HEK293 (cell line): ENCODE measurements around the gene XPNPEP2.

Experiments
- CTCF ChIA-PET: fragments of 350-600 bp; formaldehyde crosslinking; extraction: SDS; loops from one replicate; lab custom pipeline; 2021; ENCODE audit warnings: antibody characterized with exemption; lab: Yijun Ruan, JAX
- POLR2A ChIA-PET: fragments of 300-600 bp; formaldehyde crosslinking; extraction: SDS; loops from one replicate; lab custom pipeline; 2020; ENCODE audit warnings: antibody characterized with exemption, inconsistent platforms; lab: Yijun Ruan, JAX
- H3K27ac ChIP-seq: fragments of 200-500 bp; sonication (Bioruptor generic); 2 replicates; pipeline ENCODE4 v1.5.1; 2014; ENCODE audit warnings: low read depth, low read length, control low read depth, inconsistent platforms; ENCODE audit errors: extremely low read depth
- H3K36me3 ChIP-seq, 2 experiments: fragments of 200-500 bp in 1 of 2; sonication (Bioruptor generic) in 1 of 2; 1 replicate in 1 of 2; 2 replicates in 1 of 2; pipeline ENCODE4 v1.5.1; 2014 to 2017; ENCODE audit warnings: inconsistent platforms in 2 of 2, low read length in 2 of 2; ENCODE audit not compliant: control insufficient read depth in 2 of 2, insufficient read depth in 1 of 2
- H3K4me1 ChIP-seq: fragments of 200-500 bp; sonication (Bioruptor generic); 2 replicates; pipeline ENCODE4 v1.5.1; 2014; ENCODE audit warnings: mild to moderate bottlenecking, low read length, inconsistent platforms; ENCODE audit not compliant: control insufficient read depth, insufficient read depth
- H3K4me3 ChIP-seq: 2 replicates; pipeline ENCODE4 v1.5.1; 2011; ENCODE audit warnings: low read depth, mild to moderate bottlenecking, control low read depth, low read length, moderate library complexity
- H3K9me3 ChIP-seq: fragments of 200-500 bp; sonication (Bioruptor generic); 2 replicates; pipeline ENCODE4 v1.5.1; 2014; ENCODE audit warnings: low read depth, low read length, inconsistent platforms; ENCODE audit not compliant: control insufficient read depth, insufficient read depth
- EGR2 ChIP-seq: fragments of 450-650 bp; formaldehyde crosslinking; IDR thresholded peaks from 2 replicates; pipeline ENCODE4 v1.5.1; 2016; ENCODE audit warnings: low read depth, missing biosample characterization, missing genetic modification characterization
- KLF8 ChIP-seq: fragments of 450-650 bp; formaldehyde crosslinking; IDR thresholded peaks from 2 replicates; pipeline ENCODE4 v1.5.1; 2016; ENCODE audit warnings: missing biosample characterization, missing genetic modification characterization
- PATZ1 ChIP-seq: fragments of 450-650 bp; formaldehyde crosslinking; IDR thresholded peaks from 2 replicates; pipeline ENCODE4 v1.5.1; 2016; ENCODE audit warnings: missing biosample characterization, missing genetic modification characterization
- PRDM1 ChIP-seq: fragments of 450-650 bp; formaldehyde crosslinking; IDR thresholded peaks from 2 replicates; pipeline ENCODE4; 2016; ENCODE audit warnings: missing biosample characterization, missing genetic modification characterization
- ZBTB20 ChIP-seq: fragments of 450-650 bp; formaldehyde crosslinking; IDR thresholded peaks from 2 replicates; pipeline ENCODE4 v1.5.1; 2016; ENCODE audit warnings: missing biosample characterization, missing genetic modification characterization
- ZNF488 ChIP-seq: fragments of 450-650 bp; formaldehyde crosslinking; IDR thresholded peaks from 2 replicates; pipeline ENCODE4 v1.5.1; 2016; ENCODE audit warnings: missing biosample characterization, missing genetic modification characterization
- ZNF518A ChIP-seq: fragments of 450-650 bp; formaldehyde crosslinking; conservative IDR thresholded peaks from 2 replicates; pipeline ENCODE4 v1.5.1; 2016; ENCODE audit warnings: low read depth, missing biosample characterization, missing genetic modification characterization
- ZNF529 ChIP-seq: fragments of 450-650 bp; formaldehyde crosslinking; IDR thresholded peaks from 2 replicates; pipeline ENCODE4 v1.5.1; 2017; ENCODE audit warnings: missing genetic modification characterization, missing biosample characterization; ENCODE audit not compliant: insufficient replicate concordance
- ZNF561 ChIP-seq: fragments of 450-650 bp; IDR thresholded peaks from 2 replicates; pipeline ENCODE4 v1.5.1; 2018; ENCODE audit warnings: missing biosample characterization, missing genetic modification characterization, borderline replicate concordance
- ZNF621 ChIP-seq: fragments of 450-650 bp; formaldehyde crosslinking; IDR thresholded peaks from 2 replicates; pipeline ENCODE4 v1.5.1; 2017; ENCODE audit warnings: missing biosample characterization, missing genetic modification characterization
- ZNF645 ChIP-seq: fragments of 450-650 bp; formaldehyde crosslinking; IDR thresholded peaks from 2 replicates; pipeline ENCODE4; 2016; ENCODE audit warnings: missing biosample characterization, missing genetic modification characterization
- ZNF677 ChIP-seq: fragments of 450-650 bp; IDR thresholded peaks from 2 replicates; pipeline ENCODE4 v1.5.0; 2018; ENCODE audit warnings: missing biosample characterization, mild to moderate bottlenecking, missing genetic modification characterization, moderate library complexity
- TF ChIP-seq, protein P1 (sequence below): fragments of 450-650 bp; formaldehyde crosslinking; IDR thresholded peaks from 2 replicates; pipeline ENCODE4 v1.5.1; 2016; ENCODE audit warnings: missing biosample characterization, missing genetic modification characterization
- TF ChIP-seq, protein P2 (sequence below): fragments of 450-650 bp; formaldehyde crosslinking; IDR thresholded peaks from 2 replicates; pipeline ENCODE4 v1.5.1; 2016; ENCODE audit warnings: missing biosample characterization, missing genetic modification characterization, low read depth
- TF ChIP-seq, protein P3 (sequence below): fragments of 450-650 bp; formaldehyde crosslinking; IDR thresholded peaks from 2 replicates; pipeline ENCODE4 v1.5.1; 2016; ENCODE audit warnings: missing biosample characterization, missing genetic modification characterization

XPNPEP2 gene

GRCh38 chrX:129792586-129793291, 54.0 kb downstream of the XPNPEP2 start:
- ChIA-PET CTCF (interaction anchor here (0.6 to 0.7 kb wide), 2 partner anchors 11 to 1124 kb away, joined by 3 read pairs; no protein-coding TSS in a partner anchor), POLR2A (no interaction called here)
- no peak for TF ChIP-seq ZNF561 (tag by site-specific recombination)
- no peak for TF ChIP-seq ZNF529
- TF ChIP-seq, protein P1, sequence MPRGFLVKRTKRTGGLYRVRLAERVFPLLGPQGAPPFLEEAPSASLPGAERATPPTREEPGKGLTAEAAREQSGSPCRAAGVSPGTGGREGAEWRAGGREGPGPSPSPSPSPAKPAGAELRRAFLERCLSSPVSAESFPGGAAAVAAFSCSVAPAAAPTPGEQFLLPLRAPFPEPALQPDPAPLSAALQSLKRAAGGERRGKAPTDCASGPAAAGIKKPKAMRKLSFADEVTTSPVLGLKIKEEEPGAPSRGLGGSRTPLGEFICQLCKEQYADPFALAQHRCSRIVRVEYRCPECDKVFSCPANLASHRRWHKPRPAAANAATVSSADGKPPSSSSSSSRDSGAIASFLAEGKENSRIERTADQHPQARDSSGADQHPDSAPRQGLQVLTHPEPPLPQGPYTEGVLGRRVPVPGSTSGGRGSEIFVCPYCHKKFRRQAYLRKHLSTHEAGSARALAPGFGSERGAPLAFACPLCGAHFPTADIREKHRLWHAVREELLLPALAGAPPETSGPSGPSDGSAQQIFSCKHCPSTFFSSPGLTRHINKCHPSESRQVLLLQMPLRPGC (tag by site-specific recombination) = no peak
- no peak for TF ChIP-seq ZBTB20 (tag by site-specific recombination)
- TF ChIP-seq PATZ1 (tag by site-specific recombination) = no peak
- TF ChIP-seq KLF8 (tag by site-specific recombination) = no peak
- TF ChIP-seq PRDM1 (tag by site-specific recombination) = peak; percentile 45; the same call in 1 of the 2 replicates
- no peaks in the 10 kb centered on the region for H3K9me3 ChIP-seq
- H3K36me3 ChIP-seq = no peaks in the 10 kb centered on the region
- H3K27ac ChIP-seq = no peak overlapping the region
- H3K4me1 ChIP-seq = no peaks in the 10 kb centered on the region
- H3K4me3 ChIP-seq = no peak overlapping the region

- Histone ChIP-seq H3K4me3 (no peak overlapping the region), H3K36me3 (no peaks in the 10 kb centered on the region)
- no peak for TF ChIP-seq ZNF677 (tag by site-specific recombination)
- TF ChIP-seq, protein P2, sequence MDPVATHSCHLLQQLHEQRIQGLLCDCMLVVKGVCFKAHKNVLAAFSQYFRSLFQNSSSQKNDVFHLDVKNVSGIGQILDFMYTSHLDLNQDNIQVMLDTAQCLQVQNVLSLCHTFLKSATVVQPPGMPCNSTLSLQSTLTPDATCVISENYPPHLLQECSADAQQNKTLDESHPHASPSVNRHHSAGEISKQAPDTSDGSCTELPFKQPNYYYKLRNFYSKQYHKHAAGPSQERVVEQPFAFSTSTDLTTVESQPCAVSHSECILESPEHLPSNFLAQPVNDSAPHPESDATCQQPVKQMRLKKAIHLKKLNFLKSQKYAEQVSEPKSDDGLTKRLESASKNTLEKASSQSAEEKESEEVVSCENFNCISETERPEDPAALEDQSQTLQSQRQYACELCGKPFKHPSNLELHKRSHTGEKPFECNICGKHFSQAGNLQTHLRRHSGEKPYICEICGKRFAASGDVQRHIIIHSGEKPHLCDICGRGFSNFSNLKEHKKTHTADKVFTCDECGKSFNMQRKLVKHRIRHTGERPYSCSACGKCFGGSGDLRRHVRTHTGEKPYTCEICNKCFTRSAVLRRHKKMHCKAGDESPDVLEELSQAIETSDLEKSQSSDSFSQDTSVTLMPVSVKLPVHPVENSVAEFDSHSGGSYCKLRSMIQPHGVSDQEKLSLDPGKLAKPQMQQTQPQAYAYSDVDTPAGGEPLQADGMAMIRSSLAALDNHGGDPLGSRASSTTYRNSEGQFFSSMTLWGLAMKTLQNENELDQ (tag by site-specific recombination) = no peak
- TF ChIP-seq ZNF645 (tag by site-specific recombination) = no peak
- no peak for TF ChIP-seq EGR2
- TF ChIP-seq ZNF621 (tag by site-specific recombination) = no peak
- TF ChIP-seq, protein P3, sequence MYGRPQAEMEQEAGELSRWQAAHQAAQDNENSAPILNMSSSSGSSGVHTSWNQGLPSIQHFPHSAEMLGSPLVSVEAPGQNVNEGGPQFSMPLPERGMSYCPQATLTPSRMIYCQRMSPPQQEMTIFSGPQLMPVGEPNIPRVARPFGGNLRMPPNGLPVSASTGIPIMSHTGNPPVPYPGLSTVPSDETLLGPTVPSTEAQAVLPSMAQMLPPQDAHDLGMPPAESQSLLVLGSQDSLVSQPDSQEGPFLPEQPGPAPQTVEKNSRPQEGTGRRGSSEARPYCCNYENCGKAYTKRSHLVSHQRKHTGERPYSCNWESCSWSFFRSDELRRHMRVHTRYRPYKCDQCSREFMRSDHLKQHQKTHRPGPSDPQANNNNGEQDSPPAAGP (tag by site-specific recombination) = no peak
- no peak for TF ChIP-seq ZNF518A
- no peak for TF ChIP-seq ZNF488 (tag by site-specific recombination)
- TF ChIP-seq, all 188 proteins: peak for 0
- Histone ChIP-seq H3K4me1 (no peaks in the 10 kb centered on the region), H3K9me3 (no peaks in the 10 kb centered on the region), H3K27ac (no peak overlapping the region)
- POLR2A ChIA-PET = no interaction called here
- CTCF ChIA-PET = interaction anchor here (0.5 to 0.6 kb wide), 2 partner anchors 239 to 546 kb away, joined by 3 read pairs; partner anchors contain the start of gene SLC25A14
Observed at GRCh38 chrX:129793604-129794191, 54.9 kb downstream of the XPNPEP2 start.
